ENCODE results near the gene TCF7.

Gene TCF7

GRCh38 chr5:134090522-134090921 lies 24.0 kb upstream of the TCF7 start:
- no peak for DNase-seq (ENCODE audit: extremely low read depth, low read depth)
- H3K4me3 ChIP-seq (replicated peaks; ENCODE audit: low read depth, low read length), result no peak overlapping the region
- TF ChIP-seq CTCF (IDR thresholded peaks at IDR 0.05; ENCODE audit: low read depth, low read length, missing control alignments), result no peak

GRCh38 chr5:134091626-134092121 lies 22.8 kb upstream of the TCF7 start:
- no peak for TF ChIP-seq CTCF (IDR thresholded peaks at IDR 0.05; ENCODE audit: low read depth, low read length, missing control alignments)
- DNase-seq (ENCODE audit: extremely low read depth, low read depth), result no peak
- H3K4me3 ChIP-seq (replicated peaks; ENCODE audit: low read depth, low read length), result no peak overlapping the region

GRCh38 chr5:134092875-134093274 lies 21.6 kb upstream of the TCF7 start:
- H3K4me3 ChIP-seq (replicated peaks; ENCODE audit: low read depth, low read length), result no peak overlapping the region
- no peak for TF ChIP-seq CTCF (IDR thresholded peaks at IDR 0.05; ENCODE audit: low read depth, low read length, missing control alignments)
- no peak for DNase-seq (ENCODE audit: extremely low read depth, low read depth)

GRCh38 chr5:134093351-134093750 lies 21.1 kb upstream of the TCF7 start:
- no peak for TF ChIP-seq CTCF (IDR thresholded peaks at IDR 0.05; ENCODE audit: low read depth, low read length, missing control alignments)
- no peak overlapping the region for H3K4me3 ChIP-seq (replicated peaks; ENCODE audit: low read depth, low read length)
- no peak for DNase-seq (ENCODE audit: extremely low read depth, low read depth)

GRCh38 chr5:134095293-134095692 lies 19.2 kb upstream of the TCF7 start:
- DNase-seq (ENCODE audit: extremely low read depth, low read depth), result no peak
- TF ChIP-seq CTCF (IDR thresholded peaks at IDR 0.05; ENCODE audit: low read depth, low read length, missing control alignments), result no peak
- H3K4me3 ChIP-seq (replicated peaks; ENCODE audit: low read depth, low read length), result no peak overlapping the region

- no peak for TF ChIP-seq CTCF (IDR thresholded peaks at IDR 0.05; ENCODE audit: low read depth, low read length, missing control alignments)
Measured at GRCh38 chr5:134095887-134096589, 18.4 kb upstream of the TCF7 start.

More at GRCh38 chr5:134095887-134096589, 18.4 kb upstream of the TCF7 start:
- no peak for DNase-seq (ENCODE audit: extremely low read depth, low read depth)
- H3K4me3 ChIP-seq (replicated peaks; ENCODE audit: low read depth, low read length), result no peak overlapping the region
